GM18951 (cell line): ENCODE results near the gene ZIM2.

Experiments used
- POLR2A ChIP-seq: IDR thresholded peaks from 4 replicates; pipeline ENCODE4 v1.6.1; 2011; ENCODE audit warnings: mild to moderate bottlenecking; ENCODE audit not compliant: insufficient read length, insufficient read depth; ENCODE audit errors: extremely low read depth
- in situ Hi-C: fragments of 300-500 bp; cut with MboI; formaldehyde crosslinking; loops from one replicate; pipeline ENCODE4 v1.12.0; 2022; ENCODE audit warnings: low sequenced_read_pairs, mixed read lengths, inconsistent platforms; ENCODE audit not compliant: unreplicated experiment

The ZIM2 gene

GRCh38 chr19:56840451-56841192, at the start of gene ZIM2, which contains the start of gene PEG3:
Gene ZIM2 (minus strand): TSS chr19:56840726. CDS start chr19:56824277, 16,449 bp downstream.
Gene PEG3 (minus strand): TSS chr19:56840726. CDS start chr19:56824655, 16,071 bp downstream.
- no peak for TF ChIP-seq POLR2A
- in situ Hi-C loops = no loop called here

- in situ Hi-C loops = no loop called here
- TF ChIP-seq POLR2A = no peak
Observed at GRCh38 chr19:56885173-56885985, 44.9 kb upstream of the ZIM2 start.

- in situ Hi-C loops = no loop called here
- no peak for TF ChIP-seq POLR2A
Observed at GRCh38 chr19:56884441-56884840, 43.9 kb upstream of the ZIM2 start.

- in situ Hi-C loops = no loop called here
- TF ChIP-seq POLR2A = no peak
Observed at GRCh38 chr19:56880592-56881190, 40.2 kb upstream of the ZIM2 start.

- in situ Hi-C loops = no loop called here
Observed at GRCh38 chr19:56877069-56877715, 36.7 kb upstream of the ZIM2 start.

GRCh38 chr19:56875717-56876116, 35.2 kb upstream of the ZIM2 start:
- TF ChIP-seq POLR2A = no peak
- in situ Hi-C loops = no loop called here

More at GRCh38 chr19:56877069-56877715, 36.7 kb upstream of the ZIM2 start:
- TF ChIP-seq POLR2A = no peak

GRCh38 chr19:56874530-56874929, 34.0 kb upstream of the ZIM2 start:
- TF ChIP-seq POLR2A = no peak
- in situ Hi-C loops = no loop called here

GRCh38 chr19:56873493-56873892, 33.0 kb upstream of the ZIM2 start:
- TF ChIP-seq POLR2A = no peak
- in situ Hi-C loops = no loop called here

GRCh38 chr19:56869886-56870285, 29.4 kb upstream of the ZIM2 start:
- in situ Hi-C loops = no loop called here
- no peak for TF ChIP-seq POLR2A

GRCh38 chr19:56868446-56868845, 27.9 kb upstream of the ZIM2 start:
- in situ Hi-C loops = no loop called here
- no peak for TF ChIP-seq POLR2A

- in situ Hi-C loops = no loop called here
- no peak for TF ChIP-seq POLR2A
Observed at GRCh38 chr19:56866538-56866937, 26.0 kb upstream of the ZIM2 start.

GRCh38 chr19:56864443-56865125, 24.1 kb upstream of the ZIM2 start:
- no peak for TF ChIP-seq POLR2A
- in situ Hi-C loops = no loop called here
